ENCODE data around the gene COPE.

COPE gene

DNA sequence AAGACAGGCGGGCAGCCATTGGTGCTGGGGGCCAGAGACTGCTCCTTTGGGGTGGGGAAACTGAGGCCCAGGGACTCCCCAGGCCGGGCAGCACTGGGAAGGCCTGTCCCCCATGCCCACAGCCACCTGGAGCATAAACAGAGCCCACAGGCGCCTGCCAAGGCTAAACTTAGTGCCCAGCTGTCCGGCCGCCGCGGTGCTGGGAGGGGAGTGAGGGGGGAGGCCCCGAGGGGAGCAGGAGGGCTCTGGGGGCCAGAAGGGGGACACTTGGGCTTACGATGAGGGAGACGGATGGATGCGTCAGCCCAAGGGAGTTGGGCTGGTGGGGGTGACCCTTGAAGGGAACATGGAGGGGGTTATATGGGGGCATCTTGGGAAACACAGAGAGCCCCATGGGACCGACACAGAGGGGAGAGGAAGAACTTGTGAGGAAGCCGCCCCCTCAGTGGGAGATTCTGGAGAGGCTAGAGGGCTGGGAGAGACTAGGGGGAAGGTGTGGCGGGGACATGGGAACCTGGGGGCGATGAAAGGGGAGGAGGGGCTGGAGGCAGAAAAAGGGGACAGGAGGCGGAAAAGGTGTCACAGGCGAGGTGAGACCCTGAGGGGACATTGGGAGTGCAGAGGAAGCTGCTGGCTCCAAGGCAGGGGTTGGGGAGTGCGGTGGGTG lies 25.5 kb downstream of the COPE start:
- no peak for DNase-seq

DNA sequence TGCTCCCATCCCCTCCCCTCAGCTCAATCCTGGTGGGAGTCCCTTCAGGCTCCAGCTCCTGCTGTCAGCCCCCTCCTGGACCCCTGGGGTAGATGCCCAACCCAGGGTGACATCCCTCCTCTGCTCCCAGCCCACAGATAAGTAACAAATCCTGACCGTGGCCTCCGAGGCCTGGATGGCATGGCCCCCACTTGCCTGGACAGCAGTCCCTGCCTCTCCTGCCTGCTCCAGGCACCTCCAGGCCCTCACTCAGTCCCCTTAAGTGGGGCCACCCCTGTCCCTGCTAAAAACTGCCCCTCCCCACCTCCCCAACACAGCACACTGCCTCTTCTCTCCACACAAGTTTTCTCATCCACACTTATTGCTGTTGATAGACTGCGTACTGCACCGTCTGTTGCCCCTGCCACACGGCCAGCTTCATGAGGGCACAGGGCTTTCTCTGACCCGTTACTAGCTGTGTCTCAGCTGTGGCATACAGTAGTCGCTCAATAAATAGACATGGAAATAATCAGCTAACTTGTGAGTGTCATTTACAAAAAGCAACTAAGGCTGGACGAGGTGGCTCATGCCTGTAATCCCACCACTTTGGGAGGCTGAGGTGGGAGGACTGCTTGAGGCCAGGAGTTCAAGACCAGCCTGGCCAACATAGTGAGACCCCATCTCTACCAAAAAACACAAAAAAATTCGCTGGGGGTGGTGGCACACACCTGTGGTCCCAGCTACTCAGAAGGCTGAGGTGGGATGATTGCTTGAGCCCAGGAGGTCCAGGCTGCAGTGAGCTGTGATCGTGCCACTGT lies 29.0 kb downstream of the COPE start:
- DNase-seq = no peak

DNA sequence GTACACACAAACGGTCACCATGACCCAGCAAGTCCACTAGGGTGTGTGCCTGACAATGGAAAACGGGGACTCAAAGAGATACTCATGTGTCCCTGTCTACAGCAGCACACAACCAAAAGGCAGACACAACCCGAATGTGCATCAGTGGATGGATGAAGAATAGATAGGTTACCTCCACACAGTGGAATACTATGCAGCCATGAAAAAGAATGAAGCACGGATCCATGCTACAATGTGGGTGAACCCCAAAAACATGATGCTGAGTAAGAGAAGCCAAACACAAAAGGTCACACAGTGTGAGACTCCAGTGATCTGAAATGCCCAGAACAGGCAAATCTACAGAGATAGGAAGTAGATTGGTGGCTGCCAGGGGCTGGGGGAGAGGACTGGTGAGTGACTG lies 32.2 kb downstream of the COPE start:
- DNase-seq = no peak

DNA sequence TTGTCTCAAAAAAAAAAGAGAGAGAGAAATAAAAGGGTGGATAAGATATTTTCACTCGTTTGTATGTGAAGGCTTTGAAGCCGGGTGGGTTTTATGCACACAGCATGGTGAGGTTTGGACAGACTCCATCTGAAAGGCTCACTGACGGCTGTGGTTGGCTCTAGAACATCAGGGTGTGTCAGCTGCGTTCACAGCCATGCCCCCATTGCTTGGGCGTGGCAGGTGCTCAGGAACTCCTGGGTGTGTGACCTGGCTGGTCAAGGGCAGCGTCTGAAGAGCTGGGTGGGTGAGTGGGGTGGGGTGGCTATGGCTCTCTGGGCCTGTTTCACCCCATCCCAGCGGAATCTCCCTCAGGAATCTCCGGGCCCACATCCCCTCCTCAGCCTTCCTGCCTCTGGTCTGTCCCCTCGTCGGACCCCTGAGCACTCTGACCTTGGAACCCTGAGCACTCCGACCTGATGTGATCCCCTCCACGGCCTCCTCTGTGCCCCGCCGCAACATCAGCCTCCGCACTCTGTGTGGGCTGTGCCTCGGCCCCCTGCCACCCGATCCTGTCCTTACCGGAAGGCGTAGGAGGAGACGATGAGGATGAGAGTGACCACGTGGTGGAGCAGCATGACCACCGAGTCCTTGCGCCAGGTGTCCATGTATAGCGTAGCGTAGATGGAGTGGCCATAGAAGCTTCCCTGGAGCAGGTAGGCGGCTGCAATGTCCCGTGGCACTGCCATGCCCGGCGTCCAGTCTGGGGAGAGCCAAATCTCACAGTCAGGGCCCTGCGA lies 35.5 kb downstream of the COPE start:
- no peak for DNase-seq

DNA sequence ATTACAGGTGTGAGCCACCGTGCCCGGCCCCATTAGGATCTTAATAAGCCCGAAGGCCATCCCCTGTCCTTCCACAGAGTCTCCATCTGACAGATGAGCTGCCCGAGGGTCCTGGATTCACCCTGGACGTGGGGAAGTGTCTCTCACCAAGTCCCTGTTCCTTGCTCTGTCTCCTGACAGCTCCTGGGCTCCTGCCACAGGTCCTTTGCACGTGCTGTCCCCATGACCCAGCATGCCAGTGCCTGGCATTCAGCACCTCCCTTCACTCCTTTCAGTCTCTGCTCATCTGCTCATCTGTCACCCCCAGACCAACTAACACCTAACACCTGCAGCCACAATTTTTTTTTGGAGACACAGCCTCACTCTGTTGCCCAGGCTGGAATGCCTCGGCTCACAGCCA lies 37.7 kb downstream of the COPE start:
- no peak for DNase-seq

DNA sequence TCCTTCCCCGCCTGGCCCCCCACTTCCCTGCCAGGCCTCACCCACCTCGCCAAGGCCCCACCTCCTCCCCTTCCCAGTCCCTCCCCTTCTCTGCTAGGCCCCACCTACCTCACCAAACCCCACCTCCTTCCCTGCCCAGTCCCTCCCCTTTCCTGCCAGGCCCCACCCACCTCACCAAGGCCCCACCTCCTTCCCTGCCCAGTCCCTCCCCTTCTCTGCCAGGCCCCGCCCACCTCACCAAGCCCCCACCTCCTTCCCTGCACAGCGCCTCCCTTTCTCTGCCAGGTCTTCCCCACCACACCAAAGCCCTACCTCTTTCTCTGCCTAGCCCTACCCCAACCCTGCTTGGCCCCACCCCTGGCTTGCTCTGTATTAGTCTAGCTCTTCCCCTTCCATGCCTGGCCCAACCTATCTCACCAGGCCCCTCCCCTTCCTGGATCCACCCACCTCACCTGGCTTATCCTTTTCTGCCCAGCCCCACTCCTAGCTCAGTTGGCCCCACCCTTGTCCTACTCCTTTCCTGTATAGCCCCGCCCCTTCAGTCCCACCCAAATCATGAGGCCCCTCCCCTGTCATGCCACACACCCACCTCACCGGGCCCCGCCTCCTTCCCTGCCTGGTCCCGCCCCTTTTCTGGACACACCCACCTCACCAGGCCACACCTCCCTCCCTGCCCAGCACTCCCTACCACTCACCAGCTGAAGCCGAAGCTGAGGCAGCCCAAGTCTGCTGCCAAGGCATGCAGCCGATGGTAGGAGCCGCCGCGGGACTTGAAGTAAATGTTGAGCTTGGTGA lies 39.4 kb downstream of the COPE start:
- no peak for DNase-seq

DNA sequence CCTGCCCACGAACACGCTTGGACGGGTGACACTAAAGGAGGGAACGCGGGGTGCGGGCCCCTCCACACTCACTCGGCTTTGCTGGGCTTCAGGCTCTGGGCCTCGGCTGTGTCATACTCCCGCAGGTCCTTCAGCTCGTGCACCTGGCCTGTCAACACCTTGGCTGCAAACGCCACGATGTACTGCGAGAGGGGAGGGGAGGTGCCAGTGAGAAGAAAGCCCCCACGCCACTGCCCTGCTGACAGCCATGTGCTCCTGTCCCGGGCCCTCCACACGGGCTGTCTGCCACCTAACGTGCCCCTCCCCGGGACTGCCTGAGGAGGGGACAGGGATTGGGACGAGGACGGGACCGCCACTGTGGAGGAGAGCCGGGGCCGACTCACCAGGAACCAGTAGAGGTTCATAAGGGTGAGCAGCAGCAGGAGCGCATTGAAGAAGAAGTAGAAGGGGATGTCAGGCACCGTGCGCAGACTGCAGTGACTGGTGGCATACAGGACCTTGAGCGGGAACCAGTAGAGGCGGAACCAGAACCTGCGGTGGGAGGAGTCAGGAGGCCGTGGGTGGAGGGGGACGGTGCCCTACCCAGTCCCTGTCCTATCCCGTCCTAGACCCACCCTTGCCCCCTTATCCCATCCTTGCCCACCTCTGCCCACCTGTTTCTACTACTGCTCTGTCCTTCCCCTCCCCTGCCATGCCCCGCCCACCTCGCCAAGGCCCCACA lies 40.2 kb downstream of the COPE start:
- no peak for DNase-seq

DNA sequence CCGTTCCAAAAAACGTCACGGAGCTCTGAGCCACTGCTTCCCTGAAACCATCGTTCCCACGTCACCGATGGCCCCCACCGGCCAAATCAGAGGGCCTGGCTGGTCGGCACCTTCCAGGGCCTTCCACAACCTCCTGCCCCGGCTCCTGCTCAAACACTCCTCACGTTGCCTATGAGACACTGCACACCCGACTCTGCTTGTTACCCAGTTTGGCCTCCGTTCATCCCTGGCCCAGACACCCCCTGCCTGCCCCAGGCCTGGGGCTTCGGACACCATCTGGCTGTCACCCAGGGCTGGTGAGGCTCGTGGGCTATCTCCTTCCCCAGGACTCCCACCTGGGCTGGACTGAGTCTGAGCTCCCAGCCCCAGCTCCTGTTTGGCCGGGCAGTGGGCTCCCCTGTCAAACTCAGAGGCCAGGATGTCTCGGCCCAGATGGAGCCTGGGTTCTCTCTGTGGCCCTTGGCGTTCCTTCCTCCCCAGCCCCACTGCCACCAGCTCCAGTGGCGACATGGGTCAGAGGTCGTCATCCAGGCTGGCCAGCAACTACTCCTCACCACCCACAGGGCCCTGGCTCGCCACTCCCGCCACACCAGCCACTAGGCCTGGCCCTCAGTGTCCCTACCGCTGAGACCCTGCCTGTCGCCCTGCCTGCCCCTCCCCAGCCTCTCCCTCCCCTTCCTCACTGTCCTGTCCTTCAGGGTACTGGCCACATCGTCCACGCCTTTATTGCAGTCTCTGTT lies 41.0 kb downstream of the COPE start:
- no peak for DNase-seq

DNA sequence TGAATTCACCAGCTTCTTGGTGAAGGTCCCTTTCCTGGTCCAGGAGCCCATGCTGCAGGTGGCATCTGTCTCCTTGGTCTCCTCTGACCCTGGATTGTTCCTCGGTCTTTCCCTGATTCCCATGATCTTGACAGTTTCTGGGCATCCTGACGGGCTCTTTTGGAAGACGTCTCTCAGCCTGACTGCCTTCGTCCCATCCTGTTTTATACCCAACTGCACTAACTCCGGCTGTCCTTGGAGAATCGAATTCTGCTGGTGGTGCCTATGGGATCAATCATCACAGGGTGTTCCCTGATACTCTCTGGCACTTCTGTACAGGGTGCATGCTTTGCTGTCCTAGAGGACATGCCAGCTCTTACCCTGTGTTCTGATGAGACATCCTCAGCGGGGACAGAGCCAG lies 42.3 kb downstream of the COPE start:
- no peak for DNase-seq

DNA sequence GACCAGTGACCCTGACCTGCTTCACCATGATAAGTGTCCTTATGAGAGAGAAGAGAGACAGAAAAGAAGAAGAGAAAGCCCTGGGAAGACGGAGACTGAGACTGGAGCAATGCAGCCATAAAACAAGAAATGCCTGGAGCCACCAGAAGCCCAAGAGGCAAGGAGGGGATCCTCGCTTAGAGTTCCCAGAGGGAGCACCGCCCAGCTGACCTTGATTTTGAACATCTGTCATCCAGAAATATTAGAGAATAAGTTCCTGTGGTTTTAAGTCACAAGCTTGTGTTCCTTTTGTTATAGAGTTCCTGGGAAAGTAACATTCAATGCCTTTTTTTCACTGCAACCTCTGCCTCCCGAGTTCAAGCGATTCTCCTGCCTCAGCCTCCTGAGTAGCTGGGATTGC lies 43.5 kb downstream of the COPE start:
- DNase-seq = no peak

DNA sequence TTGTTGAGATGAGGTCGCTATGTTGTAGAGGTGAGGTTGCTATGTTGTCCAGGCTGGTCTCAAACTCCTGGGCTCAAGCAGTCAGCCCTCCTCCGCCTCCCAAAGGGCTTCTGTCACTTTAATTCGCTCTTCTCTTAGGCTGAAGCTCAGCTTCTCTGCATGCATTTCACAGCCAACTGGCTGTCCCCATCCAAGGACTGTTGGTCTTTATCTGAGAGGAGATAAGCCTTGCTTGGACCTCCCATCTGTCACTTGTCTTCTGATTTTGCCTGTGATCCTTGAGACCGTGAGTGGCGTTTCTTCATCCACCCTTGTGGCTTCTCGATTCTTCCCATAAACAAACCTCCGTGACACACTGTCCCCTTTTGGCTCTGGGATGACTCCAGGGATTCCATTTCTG lies 47.6 kb downstream of the COPE start:
- no peak for DNase-seq

DNA sequence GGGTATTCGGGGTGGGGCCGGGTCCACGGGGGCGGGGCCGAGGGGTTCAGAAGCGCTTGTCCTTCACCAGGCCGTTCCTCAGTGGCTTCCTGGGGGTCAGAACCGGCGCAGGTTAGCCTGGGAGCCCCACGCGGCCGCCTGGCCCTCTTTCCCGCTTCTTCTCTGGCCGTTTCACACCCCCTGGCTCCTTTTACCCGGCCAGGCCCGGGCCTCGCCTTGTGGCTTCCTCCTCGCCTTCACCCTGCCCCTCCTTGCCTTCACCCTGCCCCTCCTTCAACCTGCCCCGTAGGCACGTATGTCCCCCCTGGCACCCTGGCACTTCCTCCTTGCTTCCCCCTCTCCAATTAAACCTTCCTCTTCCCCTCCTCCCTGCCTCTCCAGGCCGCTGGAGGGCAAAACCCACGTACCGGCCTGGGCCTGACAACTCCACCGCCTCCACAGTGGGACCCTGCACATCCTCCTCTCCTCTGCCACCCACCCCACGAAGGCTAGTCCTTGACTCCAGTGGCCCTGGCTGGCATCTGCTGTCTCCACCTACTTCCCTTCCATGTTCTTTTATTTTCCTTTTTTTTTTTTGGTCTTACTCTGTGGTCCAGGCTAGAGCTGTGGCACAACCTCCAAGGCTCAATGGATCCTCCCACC lies 48.5 kb downstream of the COPE start:
- DNase-seq = no peak

DNA sequence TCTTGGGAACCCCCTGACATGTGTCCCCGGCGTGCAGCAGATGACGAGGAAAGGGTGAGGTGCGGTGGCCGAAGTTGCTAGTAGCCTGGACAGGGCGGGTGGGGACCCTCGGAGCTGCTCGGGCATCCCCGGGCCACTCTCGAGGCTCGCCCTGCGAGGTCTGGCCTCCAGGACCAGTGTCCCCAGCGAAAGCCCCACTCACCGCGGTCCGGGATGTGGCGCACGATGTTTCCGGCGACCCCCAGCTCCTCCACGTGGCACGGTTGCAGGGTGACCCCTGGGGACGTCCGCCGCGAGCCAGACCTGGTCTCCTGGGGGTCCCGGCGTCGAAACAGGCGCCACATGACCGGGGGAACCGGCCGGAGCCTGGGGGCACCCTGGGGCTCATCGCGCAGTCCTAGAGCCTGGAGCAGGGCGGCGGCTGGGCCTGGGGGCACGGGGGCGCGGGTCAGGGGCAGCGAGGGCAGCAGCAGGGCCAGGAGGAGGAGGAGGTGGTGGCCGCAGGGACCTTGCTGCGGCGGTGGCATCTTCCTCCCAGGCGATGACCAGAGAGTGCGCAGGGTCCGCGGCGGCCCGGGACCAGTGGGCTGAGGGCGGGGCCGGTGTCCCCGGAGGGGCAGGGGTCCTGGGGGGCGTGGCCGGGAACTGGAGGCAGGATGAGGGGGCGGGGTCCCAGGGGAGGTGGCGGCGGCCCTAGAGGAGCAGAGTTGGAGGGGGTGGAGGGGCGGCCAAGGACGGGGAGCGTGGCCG lies 49.2 kb downstream of the COPE start:
- no peak for DNase-seq

DNA sequence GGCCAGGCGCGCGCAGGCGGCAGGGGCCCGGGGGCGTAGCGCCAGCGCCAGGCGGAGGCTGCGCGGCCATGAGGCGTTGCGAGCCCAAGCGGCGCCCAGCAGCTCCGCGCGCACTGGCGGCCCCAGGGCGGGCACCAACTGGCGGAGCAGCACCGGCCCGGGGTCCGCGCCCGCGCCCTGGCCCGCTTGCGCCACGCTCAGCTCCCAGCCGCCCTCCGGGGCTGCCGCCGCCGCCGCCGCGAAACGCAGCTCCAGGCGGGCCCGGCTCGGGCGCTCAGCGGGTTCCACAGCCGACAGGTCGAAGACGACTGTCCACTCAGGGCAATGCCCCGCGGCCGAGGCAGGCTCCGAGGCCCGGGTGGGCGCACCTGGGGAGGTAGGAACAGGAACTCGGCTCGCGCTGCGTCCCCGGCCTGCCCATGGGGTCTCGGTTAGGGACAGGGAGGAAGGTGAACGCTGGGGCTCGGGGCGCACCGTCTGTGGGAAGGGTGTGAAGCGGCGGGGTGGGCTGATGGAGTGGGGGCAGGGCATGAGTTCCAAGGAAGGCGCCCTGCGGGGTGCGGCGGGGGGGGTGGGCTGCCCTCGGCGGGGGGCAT lies 50.1 kb downstream of the COPE start:
- no peak for DNase-seq

DNA sequence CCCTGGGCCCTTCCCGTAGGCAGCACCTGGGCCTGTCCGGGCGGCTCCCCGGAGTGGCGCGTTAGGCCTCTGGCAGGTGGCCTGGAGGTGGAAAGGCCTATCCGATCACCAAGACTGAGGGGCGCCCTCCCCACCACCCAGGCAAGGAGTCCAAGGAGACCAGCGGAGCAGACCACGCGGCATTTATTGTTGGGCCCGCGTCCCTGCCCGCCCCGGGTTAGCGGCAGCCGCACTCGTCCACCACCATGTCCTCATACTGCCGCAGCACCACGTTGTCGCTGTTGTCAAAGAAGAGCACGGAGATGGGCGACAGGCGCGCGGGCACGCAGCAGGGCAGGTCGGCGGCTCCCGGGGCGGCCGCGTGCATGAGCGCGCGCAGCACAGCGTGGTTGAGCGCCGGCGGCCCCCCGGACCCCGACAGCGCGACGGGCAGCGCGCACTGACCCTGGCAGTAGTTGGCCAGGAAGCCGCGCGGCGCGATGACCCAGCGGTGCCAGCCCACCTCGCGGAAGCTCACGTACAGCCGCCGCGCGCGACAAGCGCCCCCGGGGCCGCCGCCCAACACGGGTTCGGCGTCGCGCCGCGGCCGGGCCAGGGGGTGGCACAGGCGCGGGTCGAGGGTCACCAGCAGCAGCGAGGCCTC lies 50.7 kb downstream of the COPE start:
- no peak for DNase-seq

DNA sequence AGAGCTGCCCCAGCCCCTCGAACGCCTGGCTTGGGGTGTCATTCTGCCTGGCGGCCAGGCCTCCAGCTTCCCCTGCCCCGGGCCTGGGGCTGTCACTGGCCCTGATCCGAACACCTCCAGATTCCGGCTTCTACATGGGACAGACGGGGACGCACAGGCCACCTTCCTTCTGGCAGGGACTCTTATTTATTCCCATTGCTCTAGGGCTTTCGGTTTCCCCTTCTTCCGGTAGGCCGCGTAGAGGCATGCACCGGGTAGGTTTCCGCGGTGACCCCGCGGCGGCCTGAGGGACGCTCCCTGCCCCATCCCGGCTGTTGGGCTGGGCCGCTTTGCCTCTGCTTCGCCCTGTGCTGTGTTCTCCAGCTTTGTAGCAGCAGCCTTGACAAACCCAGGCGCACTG lies 51.4 kb downstream of the COPE start:
- DNase-seq = no peak

DNA sequence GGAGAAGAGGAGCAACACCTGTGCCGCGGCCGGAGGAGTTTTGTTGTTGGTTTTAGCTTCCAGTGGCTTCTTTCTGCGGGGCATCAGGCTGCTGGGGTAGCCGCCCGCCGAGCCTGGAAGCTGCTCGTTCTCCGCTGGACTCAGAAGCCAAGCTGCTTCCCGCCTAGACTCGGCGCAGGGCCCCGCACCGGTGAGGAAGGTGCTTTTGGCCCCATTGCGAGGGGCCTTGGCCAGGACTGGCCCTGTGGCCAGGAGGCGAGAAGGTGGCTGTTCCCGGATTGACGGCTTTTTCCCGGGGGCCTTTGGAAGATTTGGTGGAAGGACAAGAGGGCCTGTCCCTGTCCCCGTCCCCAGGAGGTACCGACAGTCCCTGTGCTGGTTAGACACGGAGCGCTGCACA lies 52.0 kb downstream of the COPE start:
- DNase-seq = no peak

DNA sequence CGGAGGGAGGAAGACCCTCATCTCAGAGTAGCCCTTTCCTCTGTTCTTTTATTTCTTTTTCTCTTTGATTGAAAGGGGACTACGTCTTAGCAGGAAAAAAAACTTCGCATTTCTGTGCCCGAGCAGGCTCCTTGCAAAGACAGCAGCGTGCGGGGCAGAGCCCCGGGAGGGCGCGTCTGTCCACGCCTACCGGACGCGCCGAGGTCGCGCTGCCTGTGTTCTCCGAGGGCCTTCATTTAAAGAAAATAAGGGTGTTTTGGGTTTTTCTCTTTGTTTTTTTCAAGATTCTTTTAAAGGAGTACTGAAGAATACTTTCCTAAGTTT lies 52.4 kb downstream of the COPE start:
- DNase-seq = no peak

DNA sequence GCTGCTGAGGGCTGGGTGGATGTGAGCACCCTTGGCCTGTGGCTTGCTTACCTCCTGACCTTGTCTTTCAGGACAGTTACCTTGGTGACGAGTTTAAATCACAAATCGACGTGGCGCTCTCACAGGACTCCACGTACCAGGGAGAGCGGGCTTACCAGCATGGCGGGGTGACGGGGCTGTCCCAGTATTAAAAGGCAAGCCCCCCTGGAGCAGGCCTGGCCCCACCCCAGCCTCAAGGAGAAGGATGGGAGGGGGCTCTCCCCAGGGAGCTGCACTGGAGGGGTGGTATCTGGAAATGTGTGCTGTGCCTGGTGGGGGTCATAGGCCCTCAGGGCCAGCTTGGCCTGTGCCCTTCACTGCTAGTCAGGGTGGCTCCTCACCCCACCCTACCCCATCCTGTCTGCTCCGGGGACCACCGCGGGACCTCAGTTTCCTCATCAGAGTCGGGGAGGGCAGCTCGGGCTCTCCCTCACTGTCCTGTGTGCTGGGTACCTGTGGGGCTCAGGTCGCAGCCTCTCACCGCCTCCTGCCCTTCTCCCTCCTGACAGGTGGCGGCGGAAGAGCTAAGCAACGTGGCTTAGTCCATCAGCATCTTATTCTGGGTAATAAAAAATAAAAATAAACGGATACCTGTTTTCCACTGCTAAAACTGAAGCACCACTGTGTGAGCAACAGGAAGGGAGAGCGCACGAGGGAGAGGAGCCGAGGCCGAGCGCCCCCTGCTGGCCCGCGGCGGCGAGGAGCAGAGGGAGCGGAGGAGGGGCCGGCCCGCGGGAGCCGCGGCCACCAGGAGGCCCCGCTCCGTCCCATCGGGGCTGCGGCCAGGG lies 53.0 kb downstream of the COPE start:
- DNase-seq = no peak

Measured in cerebellar nuclear complex (tissue), 1 donor.